ENCODE measurements around the gene FCHSD2. TPM values are rescaled to one million over a fixed set of nuclear protein-coding genes. Genes with fewer than 3 reads are reported as not detected.
A peak's percentile ranks its signal among the peaks of the same experiment; 100 is the strongest.
"Not testable (repeated sequence)": the region's sequence is repeated elsewhere in the genome, so short reads cannot be mapped to it uniquely, and the experiment has no call there.

FCHSD2 gene
- total RNA-seq, 4 donors from 2014 or later = 5.7 to 16.8 (median 7.9) TPM

- H3K4me3 ChIP-seq = peak within 1 kb of the TSS; percentile 61
- peak within 1 kb of the TSS; percentile 91 for H3K27ac ChIP-seq
- H3K4me1 ChIP-seq = peaks cover 39% of the 10 kb centered on the region
- H3K36me3 ChIP-seq = no peaks in the 10 kb centered on the region
- 3% methylated on average over 20 of the region's 55 CpGs for WGBS
- TF ChIP-seq POLR2AphosphoS5 (IDR thresholded peaks at IDR 0.05) = peak in 1 of 3 donors; percentile 9
- TF ChIP-seq CTCF (IDR thresholded peaks at IDR 0.05) = peak; percentile 96
- TF ChIP-seq POLR2A (IDR thresholded peaks at IDR 0.05) = peak in 1 of 2 donors; percentile 24
- TF ChIP-seq EP300 (IDR thresholded peaks at IDR 0.05) = no peak
- DNase-seq (ENCODE audit: low spot score in 2 of 2) = peak; percentile 96 to 97
- H3K27me3 ChIP-seq = no peaks in the 10 kb centered on the region
- H3K9me3 ChIP-seq = no peaks in the 10 kb centered on the region
These were observed 348.4 kb downstream of the FCHSD2 start, which contains the start of gene STARD10 for GRCh38 chr11:72793425-72794367. Gene STARD10, minus strand, starts transcription at chr11:72794047. Its CDS starts 12,866 bp downstream, at chr11:72781181.

- Histone ChIP-seq H3K36me3 (no peaks in the 10 kb centered on the region), H3K27me3 (no peaks in the 10 kb centered on the region), H3K4me3 (peak overlapping the region; percentile 61), H3K9me3 (no peaks in the 10 kb centered on the region), H3K27ac (peak overlapping the region; percentile 91), H3K4me1 (peaks cover 45% of the 10 kb centered on the region)
- 50% methylated on average over 2 of the region's 2 CpGs for WGBS
- no peak for DNase-seq (ENCODE audit: low spot score in 2 of 2)
- TF ChIP-seq POLR2AphosphoS5 (IDR thresholded peaks at IDR 0.05) (no peak), EP300 (IDR thresholded peaks at IDR 0.05) (no peak), POLR2A (IDR thresholded peaks at IDR 0.05) (no peak)
These were observed 349.1 kb downstream of the FCHSD2 start for GRCh38 chr11:72793076-72793424.

GRCh38 chr11:72792437-72793021, 349.6 kb downstream of the FCHSD2 start:
- H3K4me3 ChIP-seq = no peak overlapping the region
- peaks cover 48% of the 10 kb centered on the region for H3K4me1 ChIP-seq
- WGBS = 100% methylated on average over 1 of the region's 3 CpGs
- H3K36me3 ChIP-seq = no peaks in the 10 kb centered on the region
- TF ChIP-seq CTCF (IDR thresholded peaks at IDR 0.05) = no peak
- no peak for TF ChIP-seq EP300 (IDR thresholded peaks at IDR 0.05)
- no peak for TF ChIP-seq POLR2AphosphoS5 (IDR thresholded peaks at IDR 0.05)
- no peak for TF ChIP-seq POLR2A (IDR thresholded peaks at IDR 0.05)
- DNase-seq (ENCODE audit: low spot score in 2 of 2) = no peak
- H3K27me3 ChIP-seq = no peaks in the 10 kb centered on the region
- peak overlapping the region; percentile 91 for H3K27ac ChIP-seq
- no peaks in the 10 kb centered on the region for H3K9me3 ChIP-seq

- H3K27me3 ChIP-seq; H3K36me3 ChIP-seq; DNase-seq (ENCODE audit: low spot score in 2 of 2); H3K9me3 ChIP-seq; H3K27ac ChIP-seq; H3K4me3 ChIP-seq: not testable (repeated sequence)
- 83% methylated on average over 7 of the region's 7 CpGs for WGBS
- peaks cover 48% of the 10 kb centered on the region for H3K4me1 ChIP-seq
These were observed 350.9 kb downstream of the FCHSD2 start for GRCh38 chr11:72791228-72791627.

- Histone ChIP-seq H3K27me3 (no peaks in the 10 kb centered on the region), H3K4me1 (peaks cover 47% of the 10 kb centered on the region), H3K4me3 (no peak overlapping the region), H3K27ac (peak overlapping the region; percentile 5), H3K9me3 (no peaks in the 10 kb centered on the region), H3K36me3 (no peaks in the 10 kb centered on the region)
- WGBS = 57% methylated on average over 6 of the region's 10 CpGs
- no peak for DNase-seq (ENCODE audit: low spot score in 2 of 2)
- TF ChIP-seq CTCF (IDR thresholded peaks at IDR 0.05) = no peak
- TF ChIP-seq POLR2A (IDR thresholded peaks at IDR 0.05) = no peak
- no peak for TF ChIP-seq EP300 (IDR thresholded peaks at IDR 0.05)
- no peak for TF ChIP-seq POLR2AphosphoS5 (IDR thresholded peaks at IDR 0.05)
These were observed 352.5 kb downstream of the FCHSD2 start for GRCh38 chr11:72789493-72790131.

GRCh38 chr11:72788241-72788640, 353.9 kb downstream of the FCHSD2 start:
- Histone ChIP-seq H3K27me3 (no peaks in the 10 kb centered on the region), H3K9me3 (no peaks in the 10 kb centered on the region), H3K4me3 (no peak overlapping the region), H3K27ac (no peak overlapping the region), H3K4me1 (peaks cover 37% of the 10 kb centered on the region), H3K36me3 (no peaks in the 10 kb centered on the region)
- no peak for DNase-seq (ENCODE audit: low spot score in 2 of 2)
- TF ChIP-seq CTCF (IDR thresholded peaks at IDR 0.05) = no peak
- no peak for TF ChIP-seq EP300 (IDR thresholded peaks at IDR 0.05)
- no peak for TF ChIP-seq POLR2A (IDR thresholded peaks at IDR 0.05)
- no peak for TF ChIP-seq POLR2AphosphoS5 (IDR thresholded peaks at IDR 0.05)
- 70% methylated on average over 7 of the region's 7 CpGs for WGBS

Data from suprapubic skin (tissue), 4 donors.